Measurements from ENCODE around the gene CNTNAP5. TPM values are rescaled to one million over a fixed set of nuclear protein-coding genes. Genes with fewer than 3 reads are reported as not detected.

CNTNAP5 gene
- total and polyA plus RNA-seq, 2 donors (not counting 3 experiments of a cell fraction or from before 2014, with no cell fraction given), result not detected

GRCh38 chr2:124882423-124882822, 857.3 kb downstream of the CNTNAP5 start:
- no TSS peak for BruUV-seq (replicated peaks)

GRCh38 chr2:124883595-124883994, 858.5 kb downstream of the CNTNAP5 start:
- no TSS peak for BruUV-seq (replicated peaks)
- H3K9me3 ChIP-seq (replicated peaks; ENCODE audit: control insufficient read depth, insufficient read depth, low read length), result peaks cover 2% of the 10 kb centered on the region
- H4K20me1 ChIP-seq (replicated peaks; ENCODE audit: control insufficient read depth, extremely low read depth, insufficient read depth, low read length), result no peaks in the 10 kb centered on the region
- ChIA-PET CTCF (no interaction called here), POLR2A (no interaction called here)
- H3K79me2 ChIP-seq (ENCODE audit: control insufficient read depth, insufficient read depth, low read length), result no peaks in the 10 kb centered on the region
- H3K27ac ChIP-seq (ENCODE audit: insufficient read depth, low read depth, low read length), result no peak overlapping the region
- no peaks in the 10 kb centered on the region for H3K36me3 ChIP-seq (ENCODE audit: control insufficient read depth in 2 of 2, extremely low read depth in 1 of 2, insufficient read depth in 2 of 2, low read length in 2 of 2)
- no peak overlapping the region for H2AFZ ChIP-seq (ENCODE audit: low read depth, low read length)
- H3K4me2 ChIP-seq (ENCODE audit: insufficient read depth, low read length), result no peak overlapping the region
- no peak overlapping the region for H3K4me3 ChIP-seq (replicated peaks in 1 of 3; ENCODE audit: insufficient read depth in 1 of 3, low read depth in 1 of 3, low read length in 3 of 3)
- no peak overlapping the region for H3K9ac ChIP-seq (replicated peaks; ENCODE audit: extremely low read depth, insufficient read depth, low read length)
- DNase-seq (ENCODE audit: low read depth, low spot score), result no peak
- no peaks in the 10 kb centered on the region for H3K4me1 ChIP-seq (ENCODE audit: control insufficient read depth, extremely low read depth, insufficient read depth, low read length)
- dilution Hi-C loops (cut with MboI; ENCODE audit: extremely low pct_ligation_motif_present, low sequenced_read_pairs), result no loop called here
- FAIRE-seq, result no peak
- no peaks in the 10 kb centered on the region for H3K27me3 ChIP-seq (ENCODE audit: control insufficient read depth in 2 of 2, insufficient read depth in 2 of 2, low read length in 2 of 2)
- TF ChIP-seq MAX (IDR thresholded peaks at IDR 0.05; ENCODE audit: insufficient read depth, insufficient read length), result no peak
- TF ChIP-seq, protein P1, sequence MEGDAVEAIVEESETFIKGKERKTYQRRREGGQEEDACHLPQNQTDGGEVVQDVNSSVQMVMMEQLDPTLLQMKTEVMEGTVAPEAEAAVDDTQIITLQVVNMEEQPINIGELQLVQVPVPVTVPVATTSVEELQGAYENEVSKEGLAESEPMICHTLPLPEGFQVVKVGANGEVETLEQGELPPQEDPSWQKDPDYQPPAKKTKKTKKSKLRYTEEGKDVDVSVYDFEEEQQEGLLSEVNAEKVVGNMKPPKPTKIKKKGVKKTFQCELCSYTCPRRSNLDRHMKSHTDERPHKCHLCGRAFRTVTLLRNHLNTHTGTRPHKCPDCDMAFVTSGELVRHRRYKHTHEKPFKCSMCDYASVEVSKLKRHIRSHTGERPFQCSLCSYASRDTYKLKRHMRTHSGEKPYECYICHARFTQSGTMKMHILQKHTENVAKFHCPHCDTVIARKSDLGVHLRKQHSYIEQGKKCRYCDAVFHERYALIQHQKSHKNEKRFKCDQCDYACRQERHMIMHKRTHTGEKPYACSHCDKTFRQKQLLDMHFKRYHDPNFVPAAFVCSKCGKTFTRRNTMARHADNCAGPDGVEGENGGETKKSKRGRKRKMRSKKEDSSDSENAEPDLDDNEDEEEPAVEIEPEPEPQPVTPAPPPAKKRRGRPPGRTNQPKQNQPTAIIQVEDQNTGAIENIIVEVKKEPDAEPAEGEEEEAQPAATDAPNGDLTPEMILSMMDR (IDR thresholded peaks at IDR 0.05; ENCODE audit: extremely low read depth in 1 of 2, insufficient read depth in 1 of 2, low read depth in 1 of 2, low read length in 2 of 2), result no peak
- TF ChIP-seq POLR2A (IDR thresholded peaks at IDR 0.05; ENCODE audit: low read depth, low read length), result no peak
- TF ChIP-seq MYC (IDR thresholded peaks at IDR 0.05; ENCODE audit: low read depth, low read length), result no peak
- no peak for TF ChIP-seq POLR2AphosphoS5 (IDR thresholded peaks at IDR 0.05; ENCODE audit: insufficient read depth, low read depth, low read length)
- no peak for TF ChIP-seq JUN (IDR thresholded peaks at IDR 0.05; ENCODE audit: borderline replicate concordance, insufficient read depth, insufficient read length, low read depth)
- no peak for TF ChIP-seq FOS (IDR thresholded peaks at IDR 0.05; ENCODE audit: borderline replicate concordance, insufficient read depth, low read length)
- no peak for TF ChIP-seq GATA2 (IDR thresholded peaks at IDR 0.05; ENCODE audit: insufficient read depth, insufficient read length, low read depth, low read length)
- TF ChIP-seq EZH2 (IDR thresholded peaks at IDR 0.05; ENCODE audit: borderline replicate concordance, low read depth, low read length, severe bottlenecking), result no peak
- H3K9me1 ChIP-seq (replicated peaks; ENCODE audit: control insufficient read depth, extremely low read depth, insufficient read depth, low read length), result no peaks in the 10 kb centered on the region
- intact Hi-C loops (cut with micrococcal nuclease), result no loop called here

More at GRCh38 chr2:124882423-124882822, 857.3 kb downstream of the CNTNAP5 start:
- Histone ChIP-seq H3K9me3 (replicated peaks; ENCODE audit: control insufficient read depth, insufficient read depth, low read length) (peaks cover 2% of the 10 kb centered on the region), H3K9ac (replicated peaks; ENCODE audit: extremely low read depth, insufficient read depth, low read length) (no peak overlapping the region), H3K4me3 (replicated peaks in 1 of 3; ENCODE audit: insufficient read depth in 1 of 3, low read depth in 1 of 3, low read length in 3 of 3) (no peak overlapping the region), H4K20me1 (replicated peaks; ENCODE audit: control insufficient read depth, extremely low read depth, insufficient read depth, low read length) (no peaks in the 10 kb centered on the region), H3K79me2 (ENCODE audit: control insufficient read depth, insufficient read depth, low read length) (no peaks in the 10 kb centered on the region), H3K4me1 (ENCODE audit: control insufficient read depth, extremely low read depth, insufficient read depth, low read length) (no peaks in the 10 kb centered on the region), H3K27me3 (ENCODE audit: control insufficient read depth in 2 of 2, insufficient read depth in 2 of 2, low read length in 2 of 2) (no peaks in the 10 kb centered on the region), H3K4me2 (ENCODE audit: insufficient read depth, low read length) (no peak overlapping the region), H3K27ac (ENCODE audit: insufficient read depth, low read depth, low read length) (no peak overlapping the region), H3K36me3 (ENCODE audit: control insufficient read depth in 2 of 2, extremely low read depth in 1 of 2, insufficient read depth in 2 of 2, low read length in 2 of 2) (no peaks in the 10 kb centered on the region), H3K9me1 (replicated peaks; ENCODE audit: control insufficient read depth, extremely low read depth, insufficient read depth, low read length) (no peaks in the 10 kb centered on the region), H2AFZ (ENCODE audit: low read depth, low read length) (no peak overlapping the region)
- intact Hi-C loops (cut with micrococcal nuclease), result no loop called here
- DNase-seq (ENCODE audit: low read depth, low spot score), result no peak
- TF ChIP-seq, protein P1 (IDR thresholded peaks at IDR 0.05; ENCODE audit: extremely low read depth in 1 of 2, insufficient read depth in 1 of 2, low read depth in 1 of 2, low read length in 2 of 2), result no peak
- TF ChIP-seq POLR2A (IDR thresholded peaks at IDR 0.05; ENCODE audit: low read depth, low read length) (no peak), POLR2AphosphoS5 (IDR thresholded peaks at IDR 0.05; ENCODE audit: insufficient read depth, low read depth, low read length) (no peak), JUN (IDR thresholded peaks at IDR 0.05; ENCODE audit: borderline replicate concordance, insufficient read depth, insufficient read length, low read depth) (no peak)
- FAIRE-seq, result no peak
- POLR2A ChIA-PET, result no interaction called here
- dilution Hi-C loops (cut with MboI; ENCODE audit: extremely low pct_ligation_motif_present, low sequenced_read_pairs), result no loop called here
- CTCF ChIA-PET, result no interaction called here

All from endothelial cell of umbilical vein (primary cell).